IMR-90 (cell line): Measurements from ENCODE around the gene TCEAL3.

ENCODE experiments used
- CEBPB ChIP-seq: IDR thresholded peaks from 2 replicates; pipeline ENCODE4 v1.6.1; 2012; ENCODE audit warnings: low read depth, low read length, improper control_type of control experiment
- MAZ ChIP-seq: IDR thresholded peaks from 2 replicates; pipeline ENCODE4 v1.6.1; 2012; ENCODE audit warnings: low read depth, mild to moderate bottlenecking, low read length, improper control_type of control experiment, moderate library complexity, borderline replicate concordance
- RAD21 ChIP-seq: IDR thresholded peaks from 2 replicates; pipeline ENCODE4 v1.6.1; 2012; ENCODE audit warnings: low read length, improper control_type of control experiment
- RCOR1 ChIP-seq: IDR thresholded peaks from 2 replicates; pipeline ENCODE4 v1.6.1; 2012; ENCODE audit warnings: mild to moderate bottlenecking, low read length, improper control_type of control experiment; ENCODE audit not compliant: insufficient replicate concordance
- SMC3 ChIP-seq: fragments of 150-350 bp; IDR thresholded peaks from 2 replicates; pipeline ENCODE4 v1.6.1; 2016; ENCODE audit warnings: low read depth, mild to moderate bottlenecking, antibody characterized with exemption, low read length, moderate library complexity
- TF ChIP-seq, protein P1 (sequence below): conservative IDR thresholded peaks from 2 replicates; pipeline ENCODE4 v1.5.1; 2012; ENCODE audit warnings: mild to moderate bottlenecking, low read depth, low read length, improper control_type of control experiment

GRCh38 chrX:103608306-103608963 lies 672 bp downstream of the TCEAL3 start:
- TF ChIP-seq, protein P1, sequence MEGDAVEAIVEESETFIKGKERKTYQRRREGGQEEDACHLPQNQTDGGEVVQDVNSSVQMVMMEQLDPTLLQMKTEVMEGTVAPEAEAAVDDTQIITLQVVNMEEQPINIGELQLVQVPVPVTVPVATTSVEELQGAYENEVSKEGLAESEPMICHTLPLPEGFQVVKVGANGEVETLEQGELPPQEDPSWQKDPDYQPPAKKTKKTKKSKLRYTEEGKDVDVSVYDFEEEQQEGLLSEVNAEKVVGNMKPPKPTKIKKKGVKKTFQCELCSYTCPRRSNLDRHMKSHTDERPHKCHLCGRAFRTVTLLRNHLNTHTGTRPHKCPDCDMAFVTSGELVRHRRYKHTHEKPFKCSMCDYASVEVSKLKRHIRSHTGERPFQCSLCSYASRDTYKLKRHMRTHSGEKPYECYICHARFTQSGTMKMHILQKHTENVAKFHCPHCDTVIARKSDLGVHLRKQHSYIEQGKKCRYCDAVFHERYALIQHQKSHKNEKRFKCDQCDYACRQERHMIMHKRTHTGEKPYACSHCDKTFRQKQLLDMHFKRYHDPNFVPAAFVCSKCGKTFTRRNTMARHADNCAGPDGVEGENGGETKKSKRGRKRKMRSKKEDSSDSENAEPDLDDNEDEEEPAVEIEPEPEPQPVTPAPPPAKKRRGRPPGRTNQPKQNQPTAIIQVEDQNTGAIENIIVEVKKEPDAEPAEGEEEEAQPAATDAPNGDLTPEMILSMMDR: no peak
- no peak for TF ChIP-seq RAD21
- no peak for TF ChIP-seq MAZ
- no peak for TF ChIP-seq RCOR1
- TF ChIP-seq CEBPB: no peak
- TF ChIP-seq SMC3: no peak
